Measurements from ENCODE around the gene LMNB1.
"Not testable (repeated sequence)": the region's sequence is repeated elsewhere in the genome, so short reads cannot be mapped to it uniquely, and the experiment has no call there.

LMNB1 gene, protein sequence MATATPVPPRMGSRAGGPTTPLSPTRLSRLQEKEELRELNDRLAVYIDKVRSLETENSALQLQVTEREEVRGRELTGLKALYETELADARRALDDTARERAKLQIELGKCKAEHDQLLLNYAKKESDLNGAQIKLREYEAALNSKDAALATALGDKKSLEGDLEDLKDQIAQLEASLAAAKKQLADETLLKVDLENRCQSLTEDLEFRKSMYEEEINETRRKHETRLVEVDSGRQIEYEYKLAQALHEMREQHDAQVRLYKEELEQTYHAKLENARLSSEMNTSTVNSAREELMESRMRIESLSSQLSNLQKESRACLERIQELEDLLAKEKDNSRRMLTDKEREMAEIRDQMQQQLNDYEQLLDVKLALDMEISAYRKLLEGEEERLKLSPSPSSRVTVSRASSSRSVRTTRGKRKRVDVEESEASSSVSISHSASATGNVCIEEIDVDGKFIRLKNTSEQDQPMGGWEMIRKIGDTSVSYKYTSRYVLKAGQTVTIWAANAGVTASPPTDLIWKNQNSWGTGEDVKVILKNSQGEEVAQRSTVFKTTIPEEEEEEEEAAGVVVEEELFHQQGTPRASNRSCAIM

DNA sequence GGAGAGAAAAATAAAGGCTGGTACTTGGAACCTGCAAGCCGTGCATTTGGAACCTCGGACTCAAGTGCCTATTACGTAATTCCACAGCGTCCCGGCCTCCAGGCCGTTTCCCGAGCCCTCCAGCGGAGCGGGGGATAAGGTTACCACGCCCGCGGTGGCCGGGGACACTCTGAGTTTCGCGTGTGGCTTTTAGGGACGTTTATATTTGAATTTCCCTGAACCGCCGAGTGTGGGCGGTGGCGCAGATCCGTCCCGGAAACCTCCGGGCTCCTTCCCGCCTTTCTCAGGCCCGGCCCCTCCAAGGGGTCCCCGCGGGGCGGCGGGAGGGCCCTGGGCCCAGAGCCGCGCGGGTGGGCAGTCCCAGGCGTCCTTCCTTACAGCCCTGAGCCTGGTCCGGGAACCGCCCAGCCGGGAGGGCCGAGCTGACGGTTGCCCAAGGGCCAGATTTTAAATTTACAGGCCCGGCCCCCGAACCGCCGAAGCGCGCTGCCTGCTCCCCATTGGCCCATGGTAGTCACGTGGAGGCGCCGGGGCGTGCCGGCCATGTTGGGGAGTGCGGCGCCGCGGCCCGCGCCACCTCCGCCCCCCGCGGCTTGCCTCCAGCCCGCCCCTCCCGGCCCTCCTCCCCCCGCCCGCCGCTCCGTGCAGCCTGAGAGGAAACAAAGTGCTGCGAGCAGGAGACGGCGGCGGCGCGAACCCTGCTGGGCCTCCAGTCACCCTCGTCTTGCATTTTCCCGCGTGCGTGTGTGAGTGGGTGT, at the start of gene LMNB1:
Gene LMNB1, plus strand, starts transcription at position 638 of the 758 bp plus-strand sequence. CDS start 373 bp downstream, outside the sequence.
- peak; percentile 90 to 93 for DNase-seq

DNA sequence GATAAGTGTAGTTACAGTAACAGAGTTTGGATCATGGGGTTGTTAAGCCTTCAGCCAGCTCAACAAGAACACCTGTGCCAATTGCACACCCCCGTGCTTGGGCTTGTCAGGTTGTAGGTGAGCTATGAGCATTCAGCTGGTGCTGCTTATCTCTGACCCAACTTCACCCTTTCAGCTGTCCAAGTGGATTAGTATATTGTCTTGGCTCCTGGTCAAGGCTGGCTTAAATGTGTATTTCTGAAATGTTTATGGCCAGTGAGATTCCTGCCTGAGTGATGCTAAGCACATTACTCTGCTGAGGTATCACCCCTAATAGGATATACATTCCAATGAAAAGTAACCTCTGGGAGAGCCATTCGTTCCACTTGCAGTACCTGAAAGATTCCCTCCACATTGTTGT, 44.2 kb upstream of the LMNB1 start:
- no peak for DNase-seq

DNA sequence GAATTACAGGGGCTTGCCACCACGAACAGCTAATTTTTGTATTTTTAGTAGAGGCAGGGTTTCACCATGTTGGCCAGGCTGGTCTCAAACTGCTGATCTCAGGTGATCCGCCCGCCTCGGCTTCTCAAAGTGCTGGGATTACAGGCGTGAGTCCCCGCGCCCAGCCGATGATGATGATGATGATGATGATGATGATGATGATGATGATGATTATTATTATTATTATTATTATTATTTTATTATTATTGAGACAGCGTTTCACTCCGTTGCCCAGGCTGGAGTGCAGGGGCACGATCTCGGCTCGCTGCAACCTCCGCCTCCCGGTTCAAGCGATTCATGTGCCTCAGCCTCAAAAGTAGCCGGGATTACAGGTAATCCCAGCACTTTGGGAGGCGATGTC, 42.4 kb upstream of the LMNB1 start:
- DNase-seq: not testable (repeated sequence)

DNA sequence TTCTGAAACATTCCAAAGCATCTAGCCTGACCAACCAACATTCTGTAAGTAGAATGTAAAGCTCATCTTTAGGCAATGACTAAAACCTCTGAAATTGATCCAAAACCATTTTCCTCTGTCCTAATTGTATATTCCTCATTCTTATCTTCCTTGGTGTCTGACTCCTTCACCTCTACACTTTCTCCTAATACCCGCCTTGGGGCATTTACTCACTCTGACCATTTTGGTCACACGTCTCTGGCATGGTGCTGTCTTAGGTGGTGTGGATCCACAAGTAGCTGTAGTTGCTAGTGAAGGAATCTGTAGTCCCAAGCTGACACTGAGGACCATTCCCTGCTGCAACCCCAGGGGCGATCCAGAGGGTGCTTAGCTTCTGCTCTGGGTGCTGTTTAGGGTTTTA, 40.8 kb upstream of the LMNB1 start:
- no peak for DNase-seq

DNA sequence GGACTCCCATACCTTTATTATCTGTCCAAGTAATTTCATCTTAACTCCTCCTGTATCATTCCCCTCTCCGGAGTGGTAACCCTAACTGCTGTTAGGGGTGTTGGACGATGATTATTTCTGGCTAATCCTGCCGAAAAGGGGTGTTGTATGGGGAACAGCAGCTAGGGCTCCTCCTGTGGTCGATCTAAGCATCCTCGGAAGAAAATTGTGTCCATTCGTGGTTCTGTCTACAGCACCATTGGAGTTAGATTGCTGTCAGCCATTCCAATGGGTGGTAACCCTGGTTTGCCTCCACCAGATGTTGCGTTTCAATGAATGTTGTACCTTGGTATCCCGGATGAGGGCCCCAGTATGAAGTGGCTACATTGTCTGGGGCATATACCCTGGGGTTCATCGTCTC, 35.6 kb upstream of the LMNB1 start:
- no peak for DNase-seq

DNA sequence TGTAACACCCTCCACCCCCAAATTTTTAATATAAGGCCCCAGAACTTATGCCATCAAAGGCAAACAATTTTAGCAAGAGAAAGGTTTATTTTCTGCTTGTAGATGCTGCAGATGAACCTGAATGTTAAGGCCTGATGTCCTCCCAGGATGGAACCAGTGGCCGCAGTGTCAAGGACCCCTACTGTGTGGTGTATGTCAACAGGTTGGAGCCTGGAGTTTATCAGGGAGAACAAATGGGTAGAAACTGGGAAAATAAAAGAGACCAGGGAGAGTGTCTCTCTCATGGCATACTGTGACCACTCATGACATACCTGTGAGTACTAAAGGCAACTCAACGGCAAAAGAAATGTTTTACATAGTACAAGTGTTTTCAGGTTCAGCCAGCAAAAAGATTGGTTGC, 34.5 kb upstream of the LMNB1 start:
- DNase-seq: no peak

DNA sequence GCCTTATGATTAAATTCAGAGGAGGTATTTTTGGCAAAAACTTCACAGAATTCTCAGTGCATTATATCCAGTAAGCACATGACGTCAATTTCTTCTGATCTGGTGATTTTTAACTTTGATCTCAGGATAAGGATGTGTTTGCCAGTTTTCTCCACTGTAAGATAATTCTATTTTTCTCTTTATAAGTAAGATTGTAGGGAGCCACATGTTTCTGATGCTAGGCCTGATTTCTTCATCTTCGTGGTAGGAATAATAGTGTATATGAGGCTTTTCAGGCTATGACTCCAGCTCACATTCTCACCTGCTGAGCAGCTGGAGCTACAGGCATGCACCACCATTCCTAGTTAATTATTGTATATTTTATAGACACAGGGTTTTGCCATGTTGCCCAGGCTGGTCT, 32.1 kb upstream of the LMNB1 start:
- no peak for DNase-seq

DNA sequence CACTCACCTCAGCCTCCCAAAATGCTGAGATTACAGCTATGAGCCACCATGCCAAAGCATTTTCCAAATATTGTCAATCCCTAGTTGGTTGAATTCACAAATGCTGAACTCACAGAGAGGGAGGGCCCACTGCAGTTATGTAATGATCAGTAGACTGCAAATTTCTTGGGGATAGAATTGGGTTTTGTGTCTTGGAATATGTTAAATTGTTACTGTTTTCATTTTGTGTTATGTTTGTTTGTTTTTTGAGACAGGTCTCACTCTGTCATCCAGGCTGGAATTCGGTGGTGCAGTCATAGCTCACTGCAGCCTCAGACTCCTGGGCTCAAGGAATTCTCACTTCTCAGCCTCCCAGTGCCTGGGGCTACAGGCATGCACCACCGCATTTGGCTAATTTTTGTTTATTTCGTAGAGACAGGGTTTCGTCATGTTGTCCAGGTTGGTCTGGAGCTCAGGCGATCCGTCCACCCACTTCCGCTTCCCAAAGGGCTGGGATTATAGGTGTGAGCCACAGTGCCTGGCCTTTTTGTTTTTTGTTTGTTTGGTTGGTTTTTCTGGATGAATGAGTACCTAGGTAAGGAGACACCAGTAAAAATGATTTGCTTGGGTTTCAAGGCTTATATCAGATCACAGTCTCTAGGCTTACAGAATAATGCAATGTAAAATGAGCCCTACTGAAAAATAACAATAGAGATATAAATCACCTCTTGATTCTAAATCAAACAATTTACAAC, 31.5 kb upstream of the LMNB1 start:
- no peak for DNase-seq

DNA sequence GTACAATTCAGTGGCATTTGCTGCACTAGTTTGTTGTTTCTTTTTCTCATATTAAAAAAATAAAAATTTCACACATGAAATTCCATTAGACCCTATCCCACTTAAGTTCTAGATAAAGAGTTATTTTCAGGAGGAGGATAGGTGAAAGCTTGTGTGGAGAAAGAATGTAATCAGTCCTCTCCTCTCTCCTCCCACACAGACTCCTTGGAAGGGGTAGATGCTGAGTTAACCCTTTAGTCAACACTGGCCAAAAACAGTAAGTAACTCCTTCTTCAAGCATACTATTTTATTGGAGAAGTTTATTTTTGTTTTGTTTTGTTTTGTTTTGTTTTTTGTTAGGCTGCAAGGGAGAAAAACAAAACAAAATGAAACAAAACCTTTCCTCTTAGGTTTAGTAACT, 30.6 kb upstream of the LMNB1 start:
- no peak for DNase-seq

DNA sequence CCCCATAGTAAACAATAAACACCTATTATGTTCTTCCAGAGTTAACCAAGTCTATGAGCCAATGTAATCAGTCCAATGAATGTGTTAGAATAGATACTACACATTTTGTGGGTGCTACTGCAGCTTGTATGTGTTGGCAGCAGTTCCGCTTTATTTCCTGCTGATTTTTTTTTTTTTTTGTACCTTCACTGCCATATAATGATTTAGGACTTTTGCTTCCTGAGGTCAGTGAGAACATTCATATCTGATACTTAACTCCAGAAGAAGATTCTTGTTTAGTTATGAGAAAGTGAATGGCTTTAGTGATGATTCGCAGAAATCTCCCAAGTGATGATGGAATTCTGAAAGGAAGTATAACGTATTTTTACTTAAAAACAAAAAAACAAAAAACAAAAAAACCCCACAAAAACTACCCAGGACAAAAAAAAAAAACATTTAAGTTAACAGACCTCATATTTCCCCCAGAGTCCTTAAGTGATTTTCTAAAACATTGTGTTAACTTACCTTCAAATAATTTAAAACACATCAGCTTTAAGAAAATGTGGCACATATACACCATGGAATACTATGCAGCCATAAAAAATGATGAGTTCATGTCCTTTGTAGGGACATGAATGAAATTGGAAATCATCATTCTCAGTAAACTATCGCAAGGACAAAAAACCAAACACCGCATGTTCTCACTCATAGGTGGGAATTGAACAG, 24.7 kb upstream of the LMNB1 start:
- DNase-seq: no peak

DNA sequence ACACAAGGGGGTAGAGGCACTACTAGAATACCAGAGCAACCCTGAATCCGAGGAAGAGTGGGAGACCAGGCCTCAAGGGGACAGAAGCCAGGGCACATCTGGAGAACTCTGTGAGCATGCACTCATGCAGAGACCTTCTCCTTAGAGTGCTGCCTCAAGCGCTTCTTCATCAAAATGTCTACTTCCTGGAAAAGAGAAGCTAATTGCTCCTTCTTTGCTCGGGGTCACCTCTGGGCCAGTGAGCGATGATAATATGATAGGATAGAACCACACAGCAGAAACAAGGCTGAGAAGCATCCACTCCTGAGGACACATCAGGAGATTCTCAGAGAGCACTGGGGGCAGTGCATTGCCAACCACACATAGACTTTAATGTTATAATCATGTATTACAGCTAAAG, 23.7 kb upstream of the LMNB1 start:
- no peak for DNase-seq

DNA sequence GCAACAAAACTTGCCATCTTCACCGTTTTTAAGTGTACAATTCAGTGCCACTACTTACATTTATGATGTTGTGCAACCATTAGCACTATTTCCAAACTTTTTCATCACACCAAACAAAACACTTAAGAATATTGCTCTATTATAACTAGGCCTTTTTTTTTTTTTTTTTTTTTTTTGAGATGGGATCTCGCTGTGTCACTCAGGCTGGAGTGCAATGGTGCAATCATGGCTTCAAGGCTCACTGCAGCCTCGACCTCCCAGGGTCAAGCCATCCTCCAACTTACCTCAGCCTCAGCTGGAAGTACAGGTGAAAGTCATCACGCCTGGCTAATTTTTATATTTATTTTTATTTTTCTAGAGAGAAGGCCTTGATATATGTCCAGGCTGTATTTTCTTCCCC, 22.3 kb upstream of the LMNB1 start:
- DNase-seq: no peak

DNA sequence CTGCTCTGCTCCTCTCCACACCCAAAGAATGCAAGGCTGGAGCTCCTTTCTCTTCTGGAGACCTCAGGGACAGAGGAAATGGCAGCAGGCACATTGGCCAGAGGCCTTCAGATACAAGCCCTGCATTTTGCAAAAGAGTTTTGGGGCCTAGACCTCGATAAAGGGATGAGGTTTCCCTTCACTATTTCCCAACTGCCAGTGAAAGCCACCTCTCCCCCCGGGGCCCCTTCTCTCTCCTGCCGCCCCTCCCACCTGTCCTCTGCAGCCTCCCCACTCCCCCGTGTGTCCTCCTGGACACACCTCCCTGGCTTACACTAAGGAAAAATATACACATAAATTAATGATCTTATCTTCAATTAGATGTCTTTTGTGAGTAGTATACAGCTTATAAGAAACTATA, 21.3 kb upstream of the LMNB1 start:
- peak in 1 of 2 experiments; percentile 51 for DNase-seq

DNA sequence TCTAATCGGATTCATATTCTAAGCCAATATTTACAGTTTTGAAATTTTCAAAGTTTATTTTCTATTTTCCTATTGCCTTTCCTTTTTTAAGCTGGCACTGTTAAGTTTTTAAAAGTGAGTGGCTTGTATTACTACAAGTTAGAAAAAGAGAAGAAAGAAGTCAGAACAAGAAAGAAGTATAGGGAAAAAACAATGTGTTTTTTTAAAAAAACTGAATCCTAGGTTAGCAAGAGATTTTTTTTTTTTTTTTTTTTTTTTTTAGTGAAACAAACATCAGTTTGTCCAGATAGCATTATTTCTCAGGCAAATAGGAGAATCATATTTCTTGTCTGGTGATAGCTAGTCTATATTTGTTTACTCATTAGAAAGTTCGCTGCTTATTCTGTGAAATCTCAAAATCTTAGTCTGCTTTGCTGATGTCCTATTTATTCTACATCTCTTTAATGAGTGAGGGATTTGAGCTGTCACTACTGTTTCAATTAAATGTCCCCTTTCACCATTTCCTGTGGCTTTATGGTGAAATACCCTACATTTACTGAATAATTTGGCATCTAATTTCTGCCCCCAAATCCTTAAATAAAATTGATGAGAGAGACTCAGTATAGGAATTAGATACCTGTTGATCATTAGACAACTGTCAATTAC, 19.1 kb upstream of the LMNB1 start:
- no peak for DNase-seq

DNA sequence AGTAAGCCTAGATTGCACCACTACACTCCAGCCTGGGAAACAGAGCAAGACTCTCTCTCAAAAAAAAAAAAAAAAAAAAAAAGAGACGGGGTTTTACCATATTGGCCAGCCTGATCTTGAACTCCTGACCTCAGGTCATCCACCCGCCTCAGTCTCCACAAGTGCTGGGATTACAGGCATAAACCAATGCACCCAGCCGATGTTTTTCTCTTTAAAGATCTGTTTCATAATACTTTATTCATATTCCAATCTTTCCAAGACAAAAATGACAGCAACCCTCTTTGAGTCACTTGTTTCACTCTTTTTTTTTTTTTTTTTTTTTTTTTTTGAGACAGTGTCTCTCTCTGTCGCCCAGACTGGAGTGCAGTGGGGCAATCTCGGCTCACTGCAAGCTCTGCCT, 13.6 kb upstream of the LMNB1 start:
- no peak for DNase-seq

DNA sequence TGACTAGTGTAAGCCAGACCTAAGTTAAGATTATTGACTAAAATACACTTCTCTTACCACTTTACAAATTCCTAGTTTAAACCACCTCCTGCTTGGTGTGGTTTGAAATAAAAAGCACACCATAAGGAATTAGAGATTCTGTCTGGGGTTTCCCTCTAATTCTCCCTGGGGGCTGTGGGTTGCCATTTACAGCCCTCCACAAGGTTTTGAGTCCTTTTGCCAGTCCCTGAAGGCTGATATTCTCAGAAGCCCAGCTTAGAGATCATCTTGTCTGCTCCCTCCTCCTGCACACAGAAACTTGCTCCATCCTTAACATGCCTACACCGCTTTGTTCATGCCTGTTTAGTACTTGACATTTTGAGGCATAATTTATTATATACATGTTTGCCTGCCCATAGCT, 7.2 kb upstream of the LMNB1 start:
- no peak for DNase-seq

DNA sequence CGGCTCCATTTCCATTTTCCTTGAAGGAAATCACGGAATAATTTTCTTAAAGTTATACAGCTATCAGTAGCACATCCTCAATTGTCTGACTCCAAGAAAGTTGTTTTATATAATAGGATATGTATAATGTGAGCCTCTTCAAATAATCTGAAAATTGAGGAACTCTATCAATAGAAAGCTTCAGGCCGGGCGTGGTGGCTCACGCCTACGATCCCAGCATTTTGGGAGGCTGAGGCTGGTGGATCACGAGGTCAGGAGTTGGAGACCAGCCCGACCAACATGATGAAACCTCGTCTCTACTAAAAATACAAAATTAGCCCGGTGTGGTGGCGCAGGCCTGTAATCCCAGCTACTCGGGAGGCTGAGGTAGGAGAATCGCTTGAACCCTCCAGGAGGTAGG, 3.4 kb upstream of the LMNB1 start:
- DNase-seq: not testable (repeated sequence)

DNA sequence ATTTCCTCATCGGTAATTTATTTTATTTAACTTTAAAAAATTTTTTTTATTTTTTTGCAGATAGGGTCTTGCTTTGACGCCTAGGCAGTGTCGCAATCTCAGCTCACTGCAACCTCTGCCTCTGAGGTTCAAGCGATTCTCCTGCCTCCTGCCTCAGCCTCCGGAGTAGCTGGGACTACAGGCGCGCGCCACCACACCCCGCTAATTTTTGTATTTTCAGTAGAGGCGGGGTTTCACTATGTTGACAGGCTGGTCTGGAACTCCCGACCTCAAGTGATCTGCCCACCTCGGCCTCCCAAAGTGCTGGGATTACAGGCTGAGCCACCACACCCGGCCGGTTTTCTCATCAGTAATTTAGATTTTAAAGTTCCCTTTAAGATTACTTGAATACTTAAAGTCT, 2.3 kb upstream of the LMNB1 start:
- DNase-seq: not testable (repeated sequence)

DNA sequence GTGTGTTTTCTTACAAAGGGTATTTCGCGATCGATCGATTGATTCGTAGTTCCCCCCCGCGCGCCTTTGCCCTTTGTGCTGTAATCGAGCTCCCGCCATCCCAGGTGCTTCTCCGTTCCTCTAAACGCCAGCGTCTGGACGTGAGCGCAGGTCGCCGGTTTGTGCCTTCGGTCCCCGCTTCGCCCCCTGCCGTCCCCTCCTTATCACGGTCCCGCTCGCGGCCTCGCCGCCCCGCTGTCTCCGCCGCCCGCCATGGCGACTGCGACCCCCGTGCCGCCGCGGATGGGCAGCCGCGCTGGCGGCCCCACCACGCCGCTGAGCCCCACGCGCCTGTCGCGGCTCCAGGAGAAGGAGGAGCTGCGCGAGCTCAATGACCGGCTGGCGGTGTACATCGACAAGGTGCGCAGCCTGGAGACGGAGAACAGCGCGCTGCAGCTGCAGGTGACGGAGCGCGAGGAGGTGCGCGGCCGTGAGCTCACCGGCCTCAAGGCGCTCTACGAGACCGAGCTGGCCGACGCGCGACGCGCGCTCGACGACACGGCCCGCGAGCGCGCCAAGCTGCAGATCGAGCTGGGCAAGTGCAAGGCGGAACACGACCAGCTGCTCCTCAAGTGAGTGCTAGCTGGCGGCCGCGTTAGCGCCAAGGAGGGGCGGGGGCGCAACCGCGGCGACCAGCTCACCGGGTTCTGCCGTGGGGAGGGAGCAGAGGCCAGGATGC, 480 bp downstream of the LMNB1 start:
- peak in 1 of 2 experiments; percentile 22 for DNase-seq

DNA sequence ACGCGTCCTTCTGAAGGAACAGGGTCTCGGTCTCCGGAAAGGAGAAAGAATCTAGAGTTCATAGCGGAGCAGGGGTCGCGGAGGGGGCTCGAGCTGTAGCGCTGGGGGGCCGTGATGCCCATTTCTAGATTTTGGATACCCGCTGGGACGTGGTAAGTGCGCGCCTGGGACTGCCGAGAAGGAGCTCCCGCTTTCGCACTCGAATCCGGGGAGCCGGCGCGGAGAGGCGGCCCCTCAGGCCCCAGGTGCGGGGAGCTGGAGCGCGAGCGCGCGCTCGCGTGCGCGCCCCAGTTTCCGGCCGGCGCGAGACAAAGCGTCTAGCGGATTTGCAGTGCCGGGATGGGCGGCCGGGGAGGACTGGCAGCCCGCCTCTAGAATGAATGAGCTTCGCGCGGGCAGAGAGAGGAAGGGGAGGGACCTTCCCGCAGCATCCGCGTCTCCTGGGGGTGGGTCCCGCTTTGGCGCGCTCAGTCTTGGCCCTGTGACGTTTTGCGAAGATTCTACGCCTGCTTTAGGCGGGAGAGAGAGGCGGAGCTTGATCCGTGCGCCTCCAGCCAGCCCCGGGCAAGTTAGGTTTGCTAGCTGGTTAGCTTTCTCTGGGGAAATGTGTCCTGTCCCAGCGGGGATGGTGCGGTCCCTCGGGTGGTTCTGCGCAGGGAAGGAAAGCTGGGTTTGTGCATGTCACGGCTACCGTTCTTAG, 1.2 kb downstream of the LMNB1 start:
- DNase-seq: peak; percentile 96
